ENCODE measurements around the gene TRMT11.

Gene TRMT11

GRCh38 chr6:126002755-126003679, 16.7 kb downstream of the TRMT11 start:
- H3K4ac ChIP-seq (ENCODE audit: low read length): no peak overlapping the region
- H3K18ac ChIP-seq (ENCODE audit: low read length): no peak overlapping the region
- H3K14ac ChIP-seq (ENCODE audit: low read length): no peak overlapping the region
- H3K27me3 ChIP-seq (ENCODE audit: control insufficient read depth in 3 of 3, insufficient read depth in 3 of 3, low read depth in 1 of 3, low read length in 3 of 3): no peaks in the 10 kb centered on the region
- H2AK5ac ChIP-seq (ENCODE audit: low read depth, low read length): no peak overlapping the region
- WGBS, 2 donors (ENCODE audit: extremely low coverage in 2 of 2, insufficient read length in 2 of 2, insufficient replicate concordance in 1 of 2): no CpG with 5 or more reads among the region's 8 CpGs
- no peaks in the 10 kb centered on the region for H3K79me1 ChIP-seq (ENCODE audit: low read depth, low read length)
- no peak for DNase-seq (ENCODE audit: low spot score)
- H3K23ac ChIP-seq (ENCODE audit: low read depth, low read length, poor library complexity): no peak overlapping the region
- no peak overlapping the region for H4K91ac ChIP-seq (ENCODE audit: low read depth, low read length, poor library complexity)
- no peak overlapping the region for H3K9ac ChIP-seq (ENCODE audit: low read depth, low read length, poor library complexity)
- H3K4me2 ChIP-seq (ENCODE audit: insufficient read depth, low read length, poor library complexity, severe bottlenecking): no peak overlapping the region
- H2BK12ac ChIP-seq (ENCODE audit: low read length): no peak overlapping the region
- H2BK120ac ChIP-seq (ENCODE audit: low read depth, low read length): no peak overlapping the region
- H2BK15ac ChIP-seq (ENCODE audit: low read length): no peak overlapping the region
- no peak overlapping the region for H3K27ac ChIP-seq (replicated peaks; ENCODE audit: low read length)
- H4K8ac ChIP-seq (ENCODE audit: low read depth, low read length): no peak overlapping the region
- H3K4me3 ChIP-seq (ENCODE audit: low read length in 2 of 2): no peak overlapping the region
- no peak overlapping the region for H2AFZ ChIP-seq (ENCODE audit: low read length)
- no peak overlapping the region for H2BK5ac ChIP-seq (ENCODE audit: low read length)
- peaks cover 2 to 99% of the 10 kb centered on the region in 2 donors for H3K36me3 ChIP-seq (replicated peaks in 1 of 2; ENCODE audit: control insufficient read depth in 2 of 2, insufficient read depth in 2 of 2, low read length in 2 of 2)
- H3K4me1 ChIP-seq (ENCODE audit: control insufficient read depth in 2 of 2, insufficient read depth in 1 of 2, low read depth in 1 of 2, low read length in 2 of 2): no peaks in the 10 kb centered on the region
- peaks cover 0 to 11% of the 10 kb centered on the region in 2 donors for H3K9me3 ChIP-seq (replicated peaks in 1 of 2; ENCODE audit: control insufficient read depth in 2 of 2, insufficient read depth in 1 of 2, low read depth in 1 of 2, low read length in 2 of 2)

GRCh38 chr6:126007800-126008199, 21.5 kb downstream of the TRMT11 start:
- no peak overlapping the region for H3K14ac ChIP-seq (ENCODE audit: low read length)
- H3K4me3 ChIP-seq (ENCODE audit: low read length in 2 of 2): no peak overlapping the region
- no peaks in the 10 kb centered on the region for H3K27me3 ChIP-seq (ENCODE audit: control insufficient read depth in 3 of 3, insufficient read depth in 3 of 3, low read depth in 1 of 3, low read length in 3 of 3)
- no peaks in the 10 kb centered on the region for H3K79me1 ChIP-seq (ENCODE audit: low read depth, low read length)
- H3K23ac ChIP-seq (ENCODE audit: low read depth, low read length, poor library complexity): no peak overlapping the region
- H2AK5ac ChIP-seq (ENCODE audit: low read depth, low read length): no peak overlapping the region
- H3K9ac ChIP-seq (ENCODE audit: low read depth, low read length, poor library complexity): no peak overlapping the region
- H2BK12ac ChIP-seq (ENCODE audit: low read length): no peak overlapping the region
- H2BK15ac ChIP-seq (ENCODE audit: low read length): no peak overlapping the region
- no peak overlapping the region for H4K91ac ChIP-seq (ENCODE audit: low read depth, low read length, poor library complexity)
- no peak overlapping the region for H2AFZ ChIP-seq (ENCODE audit: low read length)
- no peak for DNase-seq (ENCODE audit: low spot score)
- no peak overlapping the region for H3K18ac ChIP-seq (ENCODE audit: low read length)
- peaks cover 2 to 99% of the 10 kb centered on the region in 2 donors for H3K36me3 ChIP-seq (replicated peaks in 1 of 2; ENCODE audit: control insufficient read depth in 2 of 2, insufficient read depth in 2 of 2, low read length in 2 of 2)
- no peak overlapping the region for H3K4ac ChIP-seq (ENCODE audit: low read length)
- H3K4me2 ChIP-seq (ENCODE audit: insufficient read depth, low read length, poor library complexity, severe bottlenecking): no peak overlapping the region
- H2BK120ac ChIP-seq (ENCODE audit: low read depth, low read length): no peak overlapping the region
- peaks cover 0 to 11% of the 10 kb centered on the region in 2 donors for H3K9me3 ChIP-seq (replicated peaks in 1 of 2; ENCODE audit: control insufficient read depth in 2 of 2, insufficient read depth in 1 of 2, low read depth in 1 of 2, low read length in 2 of 2)
- no peak overlapping the region for H3K27ac ChIP-seq (replicated peaks; ENCODE audit: low read length)
- H3K4me1 ChIP-seq (ENCODE audit: control insufficient read depth in 2 of 2, insufficient read depth in 1 of 2, low read depth in 1 of 2, low read length in 2 of 2): no peaks in the 10 kb centered on the region
- no peak overlapping the region for H4K8ac ChIP-seq (ENCODE audit: low read depth, low read length)
- H2BK5ac ChIP-seq (ENCODE audit: low read length): no peak overlapping the region

DNA sequence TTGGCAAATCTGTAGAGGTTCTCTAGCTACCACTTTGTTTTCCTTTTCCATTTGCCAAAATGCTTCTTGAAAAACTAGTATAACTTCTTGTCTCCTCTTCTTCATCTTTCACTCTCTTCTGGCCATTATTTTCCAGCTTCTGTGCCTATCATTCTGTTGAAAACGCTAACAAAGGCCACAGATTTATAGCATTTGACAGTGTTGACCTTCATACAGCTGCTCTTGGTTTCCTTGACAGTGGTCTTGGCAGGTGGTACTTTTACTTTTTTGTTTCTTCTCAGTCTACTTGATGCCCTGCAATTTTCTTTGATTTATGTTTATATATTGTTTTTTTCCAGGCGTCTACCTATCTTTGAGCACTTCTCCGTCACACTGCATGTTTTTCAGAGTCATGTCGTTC, 23.7 kb downstream of the TRMT11 start:
- no peak overlapping the region for H3K14ac ChIP-seq (ENCODE audit: low read length)
- no peak overlapping the region for H3K4me3 ChIP-seq (ENCODE audit: low read length in 2 of 2)
- no peaks in the 10 kb centered on the region for H3K4me1 ChIP-seq (ENCODE audit: control insufficient read depth in 2 of 2, insufficient read depth in 1 of 2, low read depth in 1 of 2, low read length in 2 of 2)
- no peak overlapping the region for H3K27ac ChIP-seq (replicated peaks; ENCODE audit: low read length)
- H2AFZ ChIP-seq (ENCODE audit: low read length): no peak overlapping the region
- H4K91ac ChIP-seq (ENCODE audit: low read depth, low read length, poor library complexity): no peak overlapping the region
- H3K4ac ChIP-seq (ENCODE audit: low read length): no peak overlapping the region
- H3K27me3 ChIP-seq (ENCODE audit: control insufficient read depth in 3 of 3, insufficient read depth in 3 of 3, low read depth in 1 of 3, low read length in 3 of 3): no peaks in the 10 kb centered on the region
- H3K18ac ChIP-seq (ENCODE audit: low read length): no peak overlapping the region
- H3K4me2 ChIP-seq (ENCODE audit: insufficient read depth, low read length, poor library complexity, severe bottlenecking): no peak overlapping the region
- H2BK5ac ChIP-seq (ENCODE audit: low read length): no peak overlapping the region
- no peak overlapping the region for H2BK15ac ChIP-seq (ENCODE audit: low read length)
- no peak overlapping the region for H2AK5ac ChIP-seq (ENCODE audit: low read depth, low read length)
- H3K36me3 ChIP-seq (replicated peaks in 1 of 2; ENCODE audit: control insufficient read depth in 2 of 2, insufficient read depth in 2 of 2, low read length in 2 of 2): peaks cover 5 to 99% of the 10 kb centered on the region in 2 donors
- H2BK120ac ChIP-seq (ENCODE audit: low read depth, low read length): no peak overlapping the region
- H3K79me1 ChIP-seq (ENCODE audit: low read depth, low read length): no peaks in the 10 kb centered on the region
- no CpG with 5 or more reads among the region's 4 CpGs for WGBS, 2 donors (ENCODE audit: extremely low coverage in 2 of 2, insufficient read length in 2 of 2, insufficient replicate concordance in 1 of 2)
- no peak overlapping the region for H3K23ac ChIP-seq (ENCODE audit: low read depth, low read length, poor library complexity)
- H3K9ac ChIP-seq (ENCODE audit: low read depth, low read length, poor library complexity): no peak overlapping the region
- peaks cover 0 to 2% of the 10 kb centered on the region in 2 donors for H3K9me3 ChIP-seq (replicated peaks in 1 of 2; ENCODE audit: control insufficient read depth in 2 of 2, insufficient read depth in 1 of 2, low read depth in 1 of 2, low read length in 2 of 2)
- H4K8ac ChIP-seq (ENCODE audit: low read depth, low read length): no peak overlapping the region
- DNase-seq (ENCODE audit: low spot score): no peak
- no peak overlapping the region for H2BK12ac ChIP-seq (ENCODE audit: low read length)

- Histone ChIP-seq H2BK5ac (ENCODE audit: low read length) (no peak overlapping the region), H4K91ac (ENCODE audit: low read depth, low read length, poor library complexity) (no peak overlapping the region), H2BK12ac (ENCODE audit: low read length) (no peak overlapping the region), H3K27ac (replicated peaks; ENCODE audit: low read length) (no peak overlapping the region), H2BK15ac (ENCODE audit: low read length) (no peak overlapping the region), H3K14ac (ENCODE audit: low read length) (no peak overlapping the region), H3K23ac (ENCODE audit: low read depth, low read length, poor library complexity) (no peak overlapping the region), H2BK120ac (ENCODE audit: low read depth, low read length) (no peak overlapping the region), H3K9me3 (replicated peaks in 1 of 2; ENCODE audit: control insufficient read depth in 2 of 2, insufficient read depth in 1 of 2, low read depth in 1 of 2, low read length in 2 of 2) (no peaks in the 10 kb centered on the region), H3K9ac (ENCODE audit: low read depth, low read length, poor library complexity) (no peak overlapping the region), H3K79me1 (ENCODE audit: low read depth, low read length) (peaks cover 2% of the 10 kb centered on the region), H3K36me3 (replicated peaks in 1 of 2; ENCODE audit: control insufficient read depth in 2 of 2, insufficient read depth in 2 of 2, low read length in 2 of 2) (peaks cover 8 to 96% of the 10 kb centered on the region in 2 donors), H3K4me1 (ENCODE audit: control insufficient read depth in 2 of 2, insufficient read depth in 1 of 2, low read depth in 1 of 2, low read length in 2 of 2) (no peaks in the 10 kb centered on the region), H4K8ac (ENCODE audit: low read depth, low read length) (no peak overlapping the region), H3K27me3 (ENCODE audit: control insufficient read depth in 3 of 3, insufficient read depth in 3 of 3, low read depth in 1 of 3, low read length in 3 of 3) (no peaks in the 10 kb centered on the region), H3K4me2 (ENCODE audit: insufficient read depth, low read length, poor library complexity, severe bottlenecking) (no peak overlapping the region), H3K4ac (ENCODE audit: low read length) (no peak overlapping the region), H3K18ac (ENCODE audit: low read length) (no peak overlapping the region), H2AK5ac (ENCODE audit: low read depth, low read length) (no peak overlapping the region), H3K4me3 (ENCODE audit: low read length in 2 of 2) (no peak overlapping the region), H2AFZ (ENCODE audit: low read length) (no peak overlapping the region)
- no peak for DNase-seq (ENCODE audit: low spot score)
- no CpG with 5 or more reads among the region's 1 CpG for WGBS, 2 donors (ENCODE audit: extremely low coverage in 2 of 2, insufficient read length in 2 of 2, insufficient replicate concordance in 1 of 2)
Measured at GRCh38 chr6:126015863-126016262, 29.5 kb downstream of the TRMT11 start.

All from neuronal stem cell (in vitro differentiated cells).